Natural killer cell (primary cell): ENCODE data around the gene PAAF1. TPM values are rescaled to one million over a fixed set of nuclear protein-coding genes. Genes with fewer than 3 reads are reported as not detected.

Experiments used
- ATAC-seq, 3 donors: fragments of 150-1000 bp in 2 of 3; fragments of 200-7000 bp in 1 of 3; cut with Tn5 transposase; 1 replicate in 1 of 3; 2 replicates in 2 of 3; pipeline ENCODE4 v1.10.0; 2021; ENCODE audit warnings: mild to moderate bottlenecking in 2 of 3, moderate library complexity in 2 of 3
- DNase-seq, 2 donors: peaks; one replicate each; pipeline versions ENCODE4 v3.0.0 to v3.0.0-alpha.2; 2013 to 2021; ENCODE audit warnings: mixed read lengths in 1 of 2
- H3K27ac ChIP-seq: one replicate; pipeline ENCODE4 v1.5.1; 2013; ENCODE audit warnings: mild to moderate bottlenecking, low read length
- H3K27me3 ChIP-seq: one replicate; pipeline ENCODE4 v1.6.1; 2013; ENCODE audit warnings: low read length; ENCODE audit not compliant: control insufficient read depth, insufficient read depth
- H3K36me3 ChIP-seq: one replicate; pipeline ENCODE4 v1.6.1; 2013; ENCODE audit warnings: low read length; ENCODE audit not compliant: control insufficient read depth, insufficient read depth
- H3K4me1 ChIP-seq: one replicate; pipeline ENCODE4 v1.6.1; 2013; ENCODE audit warnings: low read length; ENCODE audit not compliant: control insufficient read depth, insufficient read depth
- H3K4me3 ChIP-seq: one replicate; pipeline ENCODE4 v1.5.1; 2013; ENCODE audit warnings: low read length
- H3K9me3 ChIP-seq: one replicate; pipeline ENCODE4 v1.6.1; 2013; ENCODE audit warnings: low read length; ENCODE audit not compliant: control insufficient read depth, insufficient read depth
- H3K27ac Mint-ChIP-seq, 2 donors: one replicate each; pipeline ENCODE4 v1.8.0; 2022; ENCODE audit warnings: mild to moderate bottlenecking in 2 of 2, mixed read lengths in 2 of 2, moderate library complexity in 1 of 2
- H3K27me3 Mint-ChIP-seq, 2 donors: one replicate each; pipeline ENCODE4 v1.8.0; 2022; ENCODE audit warnings: low read depth in 2 of 2, mixed read lengths in 2 of 2
- H3K36me3 Mint-ChIP-seq: one replicate; pipeline ENCODE4 v1.8.0; 2022; ENCODE audit warnings: mixed read lengths
- H3K4me1 Mint-ChIP-seq, 2 donors: one replicate each; pipeline ENCODE4 v1.8.0; 2022; ENCODE audit warnings: mixed read lengths in 2 of 2
- H3K4me3 Mint-ChIP-seq: one replicate; pipeline ENCODE4 v1.8.0; 2022; ENCODE audit warnings: mild to moderate bottlenecking, moderate library complexity, mixed read lengths
- H3K9me3 Mint-ChIP-seq, 2 donors: one replicate each; pipeline ENCODE4 v1.8.0; 2022; ENCODE audit warnings: mixed read lengths in 2 of 2
- CTCF ChIP-seq: fragments of 200-600 bp; IDR thresholded peaks from one replicate; pipeline ENCODE4 v1.8.0; 2022; ENCODE audit warnings: antibody characterized with exemption
- WGBS: methylation state at CpG from one replicate; pipeline ENCODE4 v1.1.7; 2013; ENCODE audit warnings: missing lambda C conversion rate; ENCODE audit not compliant: insufficient coverage; 5-methylcytosine and 5-hydroxymethylcytosine counted together
- intact Hi-C: fragments of 100-400 bp; cut with micrococcal nuclease; formaldehyde crosslinking; loops from one replicate; pipeline ENCODE4 v1.14.2; 2022
- total RNA-seq, 4 donors: library from RNA; stranded (reverse); fragments of 120-200 nt in 1 of 4; gene quantifications; one replicate each; pipeline versions ENCODE4 v1.2.3 to v1.2.4, GENCODE V29; 2013 to 2022

Gene PAAF1
- total RNA-seq, 3 donors from 2014 or later (not counting 1 experiment from before 2014, with no cell fraction given): 12.0 to 14.9 (median 13.7) TPM

- H3K9me3 ChIP-seq: no peaks in the 10 kb centered on the region
- H3K27me3 Mint-ChIP-seq: no peaks in the 10 kb centered on the region
- no peaks in the 10 kb centered on the region for H3K36me3 Mint-ChIP-seq
- 79% methylated on average over 2 of the region's 2 CpGs for WGBS
- no peak overlapping the region for H3K4me3 Mint-ChIP-seq
- H3K27ac Mint-ChIP-seq: no peak overlapping the region
- intact Hi-C loops: loop anchor here (2.0 kb wide), 1 partner anchor 39 kb away; no protein-coding TSS in a partner anchor
- no peaks in the 10 kb centered on the region for H3K36me3 ChIP-seq
- ATAC-seq (no peak), DNase-seq (no peak)
- no peaks in the 10 kb centered on the region for H3K9me3 Mint-ChIP-seq
- no peaks in the 10 kb centered on the region for H3K27me3 ChIP-seq
- peaks cover 41% of the 10 kb centered on the region for H3K4me1 ChIP-seq
- no peak overlapping the region for H3K27ac ChIP-seq
- no peak overlapping the region for H3K4me3 ChIP-seq
- no peak for TF ChIP-seq CTCF
- peaks cover 26 to 33% of the 10 kb centered on the region in 2 donors for H3K4me1 Mint-ChIP-seq
These were observed 88.9 kb downstream of the PAAF1 start for GRCh38 chr11:73965764-73966121.

- no peaks in the 10 kb centered on the region for H3K27me3 ChIP-seq
- Mint-ChIP-seq H3K9me3 (no peaks in the 10 kb centered on the region), H3K4me1 (peaks cover 48 to 58% of the 10 kb centered on the region in 2 donors), H3K27me3 (no peaks in the 10 kb centered on the region), H3K27ac (peak overlapping the region; percentile 97 to 99), H3K36me3 (no peaks in the 10 kb centered on the region), H3K4me3 (no peak overlapping the region)
- no peaks in the 10 kb centered on the region for H3K9me3 ChIP-seq
- no peak overlapping the region for H3K4me3 ChIP-seq
- WGBS: 87% methylated on average over 15 of the region's 15 CpGs
- H3K27ac ChIP-seq: peak overlapping the region; percentile 66
- peaks cover 68% of the 10 kb centered on the region for H3K4me1 ChIP-seq
- intact Hi-C loops: no loop called here
- DNase-seq (peak in 1 of 2 donors; percentile 31), ATAC-seq (no peak)
- no peak for TF ChIP-seq CTCF
- peaks cover 2% of the 10 kb centered on the region for H3K36me3 ChIP-seq
These were observed 91.7 kb downstream of the PAAF1 start for GRCh38 chr11:73968356-73968966.

GRCh38 chr11:73969091-73969490 lies 92.3 kb downstream of the PAAF1 start:
- DNase-seq: peak in 1 of 2 donors; percentile 18
- H3K27ac ChIP-seq: peak overlapping the region; percentile 66
- WGBS: 79% methylated on average over 2 of the region's 2 CpGs

More at GRCh38 chr11:73969091-73969490, 92.3 kb downstream of the PAAF1 start:
- Histone ChIP-seq H3K9me3 (no peaks in the 10 kb centered on the region), H3K4me3 (no peak overlapping the region), H3K4me1 (peaks cover 73% of the 10 kb centered on the region), H3K27me3 (no peaks in the 10 kb centered on the region), H3K36me3 (peaks cover 2% of the 10 kb centered on the region)
- Mint-ChIP-seq H3K4me3 (no peak overlapping the region), H3K27me3 (no peaks in the 10 kb centered on the region), H3K27ac (peak overlapping the region; percentile 97 to 99), H3K4me1 (peaks cover 51 to 61% of the 10 kb centered on the region in 2 donors), H3K9me3 (no peaks in the 10 kb centered on the region), H3K36me3 (no peaks in the 10 kb centered on the region)
- no peak for ATAC-seq
- intact Hi-C loops: no loop called here
- TF ChIP-seq CTCF: no peak
